Stimulated activated CD4-positive, alpha-beta T cell treated with anti-CD3 and anti-CD28 coated beads, Interleukin-2, amount 100 ng/mL, for 24 hours (primary cell): Measurements from ENCODE around the gene SLU7.

Experiments
- DNase-seq, 2 donors: peaks; one replicate each; pipeline ENCODE4 v3.0.0-alpha.2; 2020

The SLU7 gene

DNA sequence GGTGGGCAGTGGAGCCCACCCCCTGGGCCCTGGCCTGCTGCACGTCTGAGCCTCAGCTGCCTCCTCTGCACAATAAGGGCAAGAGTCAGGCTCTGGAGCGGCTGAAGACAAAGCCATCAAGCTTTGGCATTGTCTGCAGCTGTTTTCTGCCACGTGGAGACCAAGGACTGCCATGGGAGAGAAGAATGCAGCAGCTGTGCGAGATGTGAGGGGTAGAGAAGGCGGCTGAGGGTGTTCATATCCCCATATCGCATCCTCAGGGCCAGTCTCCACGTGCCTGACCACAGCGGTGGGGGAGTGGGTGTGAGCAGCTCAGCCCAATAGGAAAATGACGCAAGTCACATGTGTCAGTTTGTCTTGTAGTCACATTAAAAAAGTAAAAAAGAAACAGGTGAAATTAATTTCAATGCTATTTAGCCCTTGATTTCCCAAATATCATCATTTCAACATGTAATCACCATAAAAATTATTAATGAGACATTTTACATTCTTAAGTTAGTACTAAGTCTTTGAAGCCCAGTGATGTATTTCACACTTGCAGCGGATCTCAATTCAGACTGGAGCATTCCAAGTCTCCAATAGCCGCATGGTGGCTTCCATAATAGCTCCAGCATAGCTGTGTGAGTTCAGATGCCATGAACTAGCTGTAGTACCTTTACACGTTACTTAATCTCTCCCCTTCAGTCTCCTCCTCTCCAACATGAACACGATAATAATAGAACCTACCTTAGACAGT is 55.1 kb downstream of the SLU7 start:
- DNase-seq: no peak

- no peak for DNase-seq
These were observed 55.7 kb downstream of the SLU7 start for GRCh38 chr5:160363211-160363610.

GRCh38 chr5:160361624-160362228 is 57.2 kb downstream of the SLU7 start:
- DNase-seq: no peak

DNA sequence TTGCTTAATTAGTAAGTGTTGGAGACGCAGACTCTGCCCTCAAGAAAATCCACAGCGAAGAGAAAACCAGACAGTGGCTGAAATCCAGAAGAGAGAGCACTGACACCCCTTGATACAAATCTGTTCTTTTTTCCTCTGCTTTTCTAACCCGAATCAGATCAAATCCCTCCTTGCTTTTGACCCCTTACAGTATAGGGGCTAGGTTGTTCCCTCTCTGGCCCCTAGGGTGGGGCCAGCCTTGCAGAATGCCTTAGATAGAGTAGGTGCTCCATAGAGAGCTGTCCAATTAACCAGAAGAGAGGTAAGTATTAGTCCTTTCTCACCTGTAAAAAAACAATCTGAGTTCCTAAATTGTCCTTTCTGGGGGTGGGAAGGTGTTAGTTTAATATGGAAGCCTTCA is 58.6 kb downstream of the SLU7 start:
- no peak for DNase-seq

DNA sequence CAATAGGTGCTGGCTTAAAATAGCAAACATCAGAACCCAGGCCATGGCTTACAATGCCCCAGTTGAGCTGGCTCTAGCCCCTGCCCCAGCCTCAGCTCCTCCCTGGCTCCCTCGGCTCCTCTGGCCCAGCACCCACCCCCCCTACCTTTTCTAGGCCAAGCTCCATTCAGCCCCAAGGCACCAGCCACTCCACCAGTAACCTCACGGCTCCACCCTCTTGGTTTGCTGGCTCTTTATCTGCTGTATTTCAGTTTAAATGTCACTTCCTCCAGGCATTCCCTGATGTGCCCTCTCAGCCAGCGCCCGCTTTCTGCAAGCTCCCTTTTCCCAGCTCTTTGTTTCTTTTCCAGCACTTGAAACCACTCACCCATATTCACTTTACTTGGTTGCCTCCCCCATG is 59.1 kb downstream of the SLU7 start:
- DNase-seq: no peak

DNA sequence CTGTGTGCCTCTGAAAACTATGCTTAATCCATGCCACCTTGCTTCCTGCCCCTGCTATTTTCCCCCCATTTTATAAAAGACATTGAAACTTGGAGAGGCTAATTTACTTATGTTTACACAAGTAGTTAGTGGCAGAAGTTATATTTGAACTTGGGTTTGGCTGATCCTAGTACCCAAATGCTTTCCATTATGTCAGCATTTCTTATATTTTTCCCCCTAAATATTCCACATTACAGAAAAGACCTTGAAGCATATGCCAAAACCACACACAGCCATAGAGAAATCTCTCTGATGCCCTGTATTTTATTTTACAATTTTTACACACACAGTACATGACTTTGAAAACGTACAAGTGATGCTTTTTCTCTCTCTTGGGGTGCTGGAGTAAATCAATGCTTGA is 59.6 kb downstream of the SLU7 start:
- no peak for DNase-seq

DNA sequence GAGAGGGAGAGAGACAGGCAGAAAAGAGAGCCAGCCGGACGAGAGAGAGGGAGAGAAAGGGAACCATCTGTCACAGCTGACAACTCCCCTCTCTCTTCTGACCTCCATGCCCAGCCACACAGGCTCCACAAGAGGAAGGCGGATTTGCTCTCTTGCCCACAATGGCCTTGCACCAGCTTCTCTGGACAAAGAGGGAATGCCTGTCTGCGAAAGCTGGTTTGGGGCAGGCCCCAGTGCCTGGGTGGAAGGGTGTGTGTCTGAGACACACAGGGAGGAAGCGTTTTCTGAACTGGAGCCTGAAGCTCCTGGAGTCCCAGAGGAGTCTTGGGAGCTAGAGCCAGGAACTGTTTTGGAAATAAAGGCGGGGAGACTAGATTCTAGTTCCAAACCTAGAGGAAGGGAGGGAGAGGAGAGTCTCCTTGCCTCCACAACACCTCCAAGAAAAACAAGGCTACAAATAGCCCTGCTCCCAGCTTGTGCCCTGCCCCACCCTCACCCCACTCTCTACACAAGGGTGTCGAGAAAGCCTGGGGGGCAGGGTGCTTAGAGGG is 60.9 kb downstream of the SLU7 start:
- no peak for DNase-seq

DNA sequence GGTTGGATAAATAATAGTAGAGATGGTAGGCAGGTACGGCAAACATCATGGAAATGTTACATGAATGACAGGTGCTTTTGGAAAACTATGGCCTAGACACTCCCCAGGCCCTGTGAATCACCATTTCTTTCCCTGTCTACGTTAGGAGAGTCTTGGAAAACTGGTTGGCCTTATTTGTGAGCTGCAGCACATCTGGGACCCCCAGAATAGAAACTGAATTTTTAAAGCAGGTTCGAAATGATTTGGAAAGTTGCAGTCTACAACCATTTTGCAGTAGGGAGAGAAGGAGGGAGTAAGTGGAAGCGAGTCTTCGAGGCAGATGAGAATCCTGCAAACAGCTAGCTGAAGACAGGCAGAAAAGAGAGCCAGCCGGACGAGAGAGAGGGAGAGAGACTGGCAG is 61.5 kb downstream of the SLU7 start:
- DNase-seq: no peak

GRCh38 chr5:160356550-160357347 is 62.1 kb downstream of the SLU7 start:
- DNase-seq: no peak

DNA sequence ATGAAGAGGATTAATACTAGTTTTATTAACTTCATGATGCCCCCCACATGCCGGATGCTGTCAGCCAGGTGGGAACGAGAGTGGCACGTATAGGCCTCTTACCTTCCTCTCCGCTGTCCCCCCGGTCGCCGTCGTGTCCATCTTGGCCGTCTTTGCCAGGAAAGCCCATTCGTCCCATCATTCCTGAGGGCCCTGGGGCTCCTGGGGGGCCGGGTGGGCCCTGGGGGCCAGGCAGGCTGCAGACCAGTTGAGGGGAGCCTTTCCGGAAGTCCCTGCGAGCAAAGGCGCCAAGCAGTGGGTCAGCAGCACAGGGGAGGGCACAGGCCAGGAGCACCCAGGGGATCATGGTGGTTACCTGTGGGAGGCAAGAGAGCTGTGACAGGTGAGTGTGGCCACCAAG is 64.2 kb downstream of the SLU7 start:
- no peak for DNase-seq

GRCh38 chr5:160353379-160353778 is 65.5 kb downstream of the SLU7 start:
- no peak for DNase-seq

DNA sequence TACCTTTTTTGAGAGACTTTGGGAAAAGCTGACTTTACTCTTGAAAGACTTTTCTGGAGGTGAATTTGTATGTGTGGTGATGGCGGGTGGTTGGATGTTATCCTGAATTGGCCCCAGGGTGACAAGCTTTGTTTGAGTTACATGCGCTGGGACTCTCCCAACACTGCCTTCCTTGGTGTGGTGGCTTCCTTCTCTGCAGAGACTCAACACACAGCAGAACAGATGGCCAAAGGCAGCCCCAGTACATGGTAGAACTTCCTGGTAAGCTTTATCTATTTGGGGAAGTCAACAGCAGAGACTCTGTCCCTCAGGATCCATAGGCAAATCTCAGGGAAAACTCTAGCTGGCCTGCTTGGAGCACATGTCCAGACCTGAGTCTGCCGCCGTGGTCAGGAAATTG is 66.6 kb downstream of the SLU7 start:
- DNase-seq: no peak
